OCI-M1 (cell line): ENCODE results near the gene SGO1.
"Not testable (repeated sequence)": the region's sequence is repeated elsewhere in the genome, so short reads cannot be mapped to it uniquely, and the experiment has no call there.

Source experiments
- DNase-seq: peaks from one replicate; lab custom pipeline; 2025; lab: John Stamatoyannopoulos, UW

SGO1 gene

GRCh38 chr3:20185679-20186599, at the start of gene SGO1:
TSS of gene SGO1 (minus strand) at chr3:20186206. CDS start at chr3:20184027, 2,179 bp downstream.
- peak; percentile 99 for DNase-seq

GRCh38 chr3:20235796-20236195, 49.8 kb upstream of the SGO1 start:
- DNase-seq = no peak

- peak; percentile 32 for DNase-seq
Measured at GRCh38 chr3:20232906-20233780, 47.1 kb upstream of the SGO1 start.

- DNase-seq = no peak
Measured at GRCh38 chr3:20230954-20231353, 44.9 kb upstream of the SGO1 start.

GRCh38 chr3:20225769-20226168, 39.8 kb upstream of the SGO1 start:
- DNase-seq = peak; percentile 77

GRCh38 chr3:20222274-20222673, 36.3 kb upstream of the SGO1 start:
- DNase-seq = no peak

GRCh38 chr3:20218215-20218614, 32.2 kb upstream of the SGO1 start:
- DNase-seq = no peak

- DNase-seq = no peak
Measured at GRCh38 chr3:20215636-20216035, 29.6 kb upstream of the SGO1 start.

GRCh38 chr3:20213491-20213890, 27.5 kb upstream of the SGO1 start:
- DNase-seq = not testable (repeated sequence)

GRCh38 chr3:20207945-20208344, 21.9 kb upstream of the SGO1 start:
- not testable (repeated sequence) for DNase-seq

- DNase-seq = not testable (repeated sequence)
Measured at GRCh38 chr3:20205898-20206297, 19.9 kb upstream of the SGO1 start.

- DNase-seq = no peak
Measured at GRCh38 chr3:20201143-20201542, 15.1 kb upstream of the SGO1 start.

- no peak for DNase-seq
Measured at GRCh38 chr3:20197775-20198174, 11.8 kb upstream of the SGO1 start.

GRCh38 chr3:20194793-20195460, 8.9 kb upstream of the SGO1 start:
- no peak for DNase-seq

GRCh38 chr3:20190991-20191390, 5.0 kb upstream of the SGO1 start:
- no peak for DNase-seq

GRCh38 chr3:20186600-20187004, 596 bp upstream of the SGO1 start:
- DNase-seq = peak; percentile 66

GRCh38 chr3:20185331-20185678, 701 bp downstream of the SGO1 start:
- peak; percentile 69 for DNase-seq

GRCh38 chr3:20182206-20182605, 3.8 kb downstream of the SGO1 start:
- DNase-seq = no peak

- no peak for DNase-seq
Measured at GRCh38 chr3:20181276-20181675, 4.7 kb downstream of the SGO1 start.

GRCh38 chr3:20173844-20174410, 12.1 kb downstream of the SGO1 start:
- DNase-seq = no peak

- DNase-seq = no peak
Measured at GRCh38 chr3:20161714-20162113, 24.3 kb downstream of the SGO1 start.

GRCh38 chr3:20160230-20160629, 25.8 kb downstream of the SGO1 start:
- peak; percentile 15 for DNase-seq
